ENCODE results near the gene MTERF4.

- TF ChIP-seq CTCF (IDR thresholded peaks at IDR 0.05; ENCODE audit: low read depth, low read length) (no peak), EZH2phosphoT487 (IDR thresholded peaks at IDR 0.05; ENCODE audit: low read depth) (no peak)
Measured at GRCh38 chr2:241073166-241074064, 28.7 kb downstream of the MTERF4 start.

All from OCI-LY3 (cell line).